ENCODE data around the gene PLCL1.
"Not testable (repeated sequence)": the region's sequence is repeated elsewhere in the genome, so short reads cannot be mapped to it uniquely, and the experiment has no call there.

The PLCL1 gene

DNA sequence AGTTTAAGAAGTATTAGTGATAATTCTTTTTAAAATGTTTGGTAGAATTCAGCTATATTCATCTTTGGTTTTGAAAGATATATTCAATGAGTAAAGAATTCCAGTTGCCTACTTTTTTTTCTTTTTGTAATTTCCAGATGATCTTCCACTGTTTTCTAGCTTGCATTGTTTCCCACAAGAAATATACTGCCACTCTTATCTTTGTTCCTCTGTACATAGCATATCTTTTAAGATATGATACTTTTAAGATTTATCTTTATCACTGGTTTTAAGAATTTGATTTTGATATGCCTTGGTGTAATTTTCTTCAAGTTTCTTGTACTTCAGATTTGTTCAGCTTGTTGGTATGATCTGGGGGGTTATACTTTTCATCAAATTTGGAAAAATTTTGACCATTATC is 374.4 kb downstream of the PLCL1 start:
- DNase-seq (ENCODE audit: low read depth) = no peak

GRCh38 chr2:198186257-198186656 is 381.9 kb downstream of the PLCL1 start:
- DNase-seq (ENCODE audit: low read depth) = no peak

- no peak for DNase-seq (ENCODE audit: low read depth)
Measured at GRCh38 chr2:198187841-198188240, 383.4 kb downstream of the PLCL1 start.

DNA sequence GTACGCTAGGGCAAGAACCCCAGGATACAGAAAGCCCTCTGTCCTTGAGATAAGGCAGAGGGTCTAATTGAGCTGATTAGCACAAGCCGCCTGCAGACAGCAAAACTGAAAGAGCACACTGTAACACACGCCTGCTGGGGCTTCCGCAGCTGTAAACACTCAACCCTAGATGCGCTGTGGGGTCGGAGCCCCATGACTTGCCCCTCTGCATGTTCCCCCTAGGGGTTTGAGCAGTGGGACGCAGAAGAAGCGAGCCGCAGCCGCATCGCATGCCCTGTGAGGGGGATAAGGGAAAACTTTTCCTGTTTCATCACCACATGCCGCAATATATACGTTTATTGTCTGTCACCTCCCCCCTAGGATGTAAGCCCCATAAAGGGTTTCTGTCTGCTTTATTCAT is 384.6 kb downstream of the PLCL1 start:
- DNase-seq (ENCODE audit: low read depth) = no peak

DNA sequence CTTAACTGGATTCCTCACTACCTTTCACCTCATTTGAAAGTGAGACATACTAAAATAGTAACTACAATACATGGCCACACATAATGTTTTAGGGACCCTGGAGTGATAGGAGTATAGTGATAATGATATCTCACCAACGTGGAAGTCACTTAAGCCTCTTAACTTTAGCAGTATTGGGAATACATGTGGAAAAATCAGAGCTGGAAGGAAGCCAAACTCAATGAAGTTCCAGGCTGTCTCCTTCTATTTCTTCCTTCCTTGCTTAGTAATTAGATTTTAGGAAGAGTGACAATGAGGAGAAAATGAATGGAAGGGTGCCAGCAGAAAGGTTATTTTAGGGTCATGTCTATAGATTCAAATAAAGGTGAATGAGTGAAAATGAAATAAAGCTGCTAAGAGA is 387.3 kb downstream of the PLCL1 start:
- DNase-seq (ENCODE audit: low read depth) = no peak

GRCh38 chr2:198196556-198196955 is 392.2 kb downstream of the PLCL1 start:
- DNase-seq (ENCODE audit: low read depth) = not testable (repeated sequence)

Measured in activated T-helper 1 cell treated with Interleukin-2 at 50 U/mL for 16 hours (primary cell).